ENCODE measurements around the gene P2RY8.
"Not testable (repeated sequence)": the region's sequence is repeated elsewhere in the genome, so short reads cannot be mapped to it uniquely, and the experiment has no call there.

Gene P2RY8

DNA sequence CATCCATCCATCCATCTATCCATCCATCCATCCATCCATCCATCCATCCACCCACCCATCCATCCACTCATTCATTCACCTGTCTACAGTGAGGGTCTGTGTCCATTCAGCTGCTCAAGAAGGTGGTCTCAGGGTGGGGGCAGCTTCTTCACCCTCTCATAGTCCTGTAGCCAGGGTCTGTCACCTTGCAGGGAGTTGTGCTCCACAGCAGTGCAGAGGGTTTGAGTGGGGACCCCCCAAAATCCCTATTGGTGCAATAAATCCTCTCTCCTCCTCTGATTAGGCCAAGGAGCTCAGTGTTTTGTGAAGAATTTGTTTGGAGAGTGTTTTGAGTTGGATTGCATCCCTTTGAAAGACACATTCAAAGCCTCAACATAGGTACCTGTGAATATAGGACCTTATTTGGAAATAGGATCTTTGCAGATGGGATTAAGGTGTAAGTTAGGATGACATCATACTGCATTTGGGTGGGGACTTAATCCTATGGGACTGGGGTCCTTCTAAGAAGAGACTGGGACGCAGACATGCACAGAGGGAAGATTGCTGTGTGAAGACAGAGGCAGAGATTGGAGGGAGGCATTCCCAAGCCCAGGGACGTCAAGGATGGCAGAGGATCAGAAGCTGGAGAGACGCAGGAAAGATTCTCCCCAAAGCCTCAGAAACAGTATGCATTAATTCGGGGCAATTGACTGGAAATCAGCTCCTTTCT, 12.0 kb downstream of the P2RY8 start:
- TF ChIP-seq CTCF (IDR thresholded peaks at IDR 0.05; ENCODE audit: control insufficient read depth, insufficient read depth, low read depth, low read length, missing control alignments) = no peak
- no peak for DNase-seq (ENCODE audit: low read depth)

GRCh38 chrX:1522905-1523304, 14.1 kb downstream of the P2RY8 start:
- DNase-seq (ENCODE audit: low read depth); H3K4me3 ChIP-seq (ENCODE audit: control insufficient read depth, low read depth, low read length): not testable (repeated sequence)

More for the DNA sequence above, 12.0 kb downstream of the P2RY8 start:
- no peak overlapping the region for H3K4me3 ChIP-seq (ENCODE audit: control insufficient read depth, low read depth, low read length)

- no peak for DNase-seq (ENCODE audit: low read depth)
- TF ChIP-seq CTCF (IDR thresholded peaks at IDR 0.05; ENCODE audit: control insufficient read depth, insufficient read depth, low read depth, low read length, missing control alignments) = no peak
- H3K4me3 ChIP-seq (ENCODE audit: control insufficient read depth, low read depth, low read length) = no peak overlapping the region
Observed at GRCh38 chrX:1521459-1521956, 15.5 kb downstream of the P2RY8 start.

GRCh38 chrX:1520350-1520749, 16.6 kb downstream of the P2RY8 start:
- no peak for DNase-seq (ENCODE audit: low read depth)
- TF ChIP-seq CTCF (IDR thresholded peaks at IDR 0.05; ENCODE audit: control insufficient read depth, insufficient read depth, low read depth, low read length, missing control alignments) = no peak
- no peak overlapping the region for H3K4me3 ChIP-seq (ENCODE audit: control insufficient read depth, low read depth, low read length)

GRCh38 chrX:1519022-1519497, 17.9 kb downstream of the P2RY8 start:
- DNase-seq (ENCODE audit: low read depth) = no peak
- TF ChIP-seq CTCF (IDR thresholded peaks at IDR 0.05; ENCODE audit: control insufficient read depth, insufficient read depth, low read depth, low read length, missing control alignments) = no peak
- no peak overlapping the region for H3K4me3 ChIP-seq (ENCODE audit: control insufficient read depth, low read depth, low read length)

DNA sequence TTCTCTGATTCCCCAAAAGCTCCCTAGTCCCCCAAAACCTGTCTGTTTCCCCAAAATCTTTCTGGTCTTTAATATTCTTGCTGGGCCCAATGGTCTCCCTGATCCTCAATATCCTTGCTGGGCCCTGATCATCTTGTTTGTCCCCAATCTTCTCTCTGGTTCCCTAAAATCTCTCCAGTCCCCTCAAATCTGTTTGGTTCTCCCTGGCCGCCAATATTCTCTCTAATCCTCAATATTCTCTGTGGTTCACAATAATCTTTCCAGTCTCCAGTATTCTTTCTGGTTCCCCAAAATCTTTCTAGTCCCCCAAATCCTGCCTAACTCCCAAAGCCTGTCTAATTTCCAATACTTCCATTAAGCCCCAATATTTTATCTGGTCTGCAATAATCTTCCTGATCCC, 18.5 kb downstream of the P2RY8 start:
- DNase-seq (ENCODE audit: low read depth) = no peak
- H3K4me3 ChIP-seq (ENCODE audit: control insufficient read depth, low read depth, low read length) = no peak overlapping the region
- no peak for TF ChIP-seq CTCF (IDR thresholded peaks at IDR 0.05; ENCODE audit: control insufficient read depth, insufficient read depth, low read depth, low read length, missing control alignments)

DNA sequence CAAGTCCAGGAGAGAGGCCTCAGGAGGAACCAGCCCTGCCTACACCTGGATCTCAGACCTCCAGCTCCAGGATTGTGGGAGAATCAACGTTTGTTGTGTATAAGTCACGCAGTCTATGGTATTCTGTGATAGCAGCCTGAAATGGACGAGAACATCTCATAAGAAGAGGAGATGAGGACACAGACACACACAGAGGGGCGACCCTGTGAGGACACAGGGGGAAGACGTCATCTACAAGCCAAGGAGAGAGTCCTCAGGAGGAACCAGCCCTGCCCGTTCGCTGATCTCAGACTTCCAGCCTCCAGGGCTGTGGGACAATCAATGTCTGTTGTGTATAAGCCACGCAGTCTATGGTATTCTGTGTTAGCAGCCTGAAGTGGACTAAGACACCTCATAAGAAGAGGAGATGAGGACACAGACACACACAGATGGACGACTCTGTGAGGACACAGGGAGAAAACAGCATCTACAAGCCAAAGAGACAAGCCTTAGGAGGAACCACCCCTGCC, 20.3 kb downstream of the P2RY8 start:
- no peak for DNase-seq (ENCODE audit: low read depth)
- TF ChIP-seq CTCF (IDR thresholded peaks at IDR 0.05; ENCODE audit: control insufficient read depth, insufficient read depth, low read depth, low read length, missing control alignments) = no peak
- no peak overlapping the region for H3K4me3 ChIP-seq (ENCODE audit: control insufficient read depth, low read depth, low read length)
